CD4-positive, alpha-beta T cell treated with Interleukin-21 for 1 hour (primary cell): ENCODE data around the gene ABCB9.
A peak's percentile ranks its signal among the peaks of the same experiment; 100 is the strongest.
"Not testable (repeated sequence)": the region's sequence is repeated elsewhere in the genome, so short reads cannot be mapped to it uniquely, and the experiment has no call there.

Experiments
- DNase-seq: peaks from one replicate; pipeline ENCODE4 v3.0.0-alpha.2; 2020

ABCB9 gene

DNA sequence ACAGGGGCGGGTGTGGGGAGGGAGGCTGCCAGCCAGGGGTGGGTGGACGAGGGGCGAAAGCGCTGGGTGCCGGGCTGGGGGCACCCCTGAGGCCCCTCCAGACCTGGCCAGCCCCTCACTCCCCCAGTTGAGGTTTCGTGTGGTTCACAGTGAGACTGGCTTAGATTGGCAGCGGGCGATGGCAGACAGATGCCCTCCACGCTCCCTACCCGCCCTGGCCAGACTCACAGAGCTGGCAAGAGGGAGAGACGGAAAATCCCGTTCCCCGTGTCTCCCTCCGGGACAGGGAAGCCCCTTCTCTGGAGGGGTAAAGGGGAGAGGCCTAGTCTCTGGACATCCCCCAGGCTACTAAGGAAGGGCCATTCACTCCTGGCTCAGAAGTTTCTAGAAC, 37.1 kb downstream of the ABCB9 start:
- DNase-seq, result no peak

DNA sequence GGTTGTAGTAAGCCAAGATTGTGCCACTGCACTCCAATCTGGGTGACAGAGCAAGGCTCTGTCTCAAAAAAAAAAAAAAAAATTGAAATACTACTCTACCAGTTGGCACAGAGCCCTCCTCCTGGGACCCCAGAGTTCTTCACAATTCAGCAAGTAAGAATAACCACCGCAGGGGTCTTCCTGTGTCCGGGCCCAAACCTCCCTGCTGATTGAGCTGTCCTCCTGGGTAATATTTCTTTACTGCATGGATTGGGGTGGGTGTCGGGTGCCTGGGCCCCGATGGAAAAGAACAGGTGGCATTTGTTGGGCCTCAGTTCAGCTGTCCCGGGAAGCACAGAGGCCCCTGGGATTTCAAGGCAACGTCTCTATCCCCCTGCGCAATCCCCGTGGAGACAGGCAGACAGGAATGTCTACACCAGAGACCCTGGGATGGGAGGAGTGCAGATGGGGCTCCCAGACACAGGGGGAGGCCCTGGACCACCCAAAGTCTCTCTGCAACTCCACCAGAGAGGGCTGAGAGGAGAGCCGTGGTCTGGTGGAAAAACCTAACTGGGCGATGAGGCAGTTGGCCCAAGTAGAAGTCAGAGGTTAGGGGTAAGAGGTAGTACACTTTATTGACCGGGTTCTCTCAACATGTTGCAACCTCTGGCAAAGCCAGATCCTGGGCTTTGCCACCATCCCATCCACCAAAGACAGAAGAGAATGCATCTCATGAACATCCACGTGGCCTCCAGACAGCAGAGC, 37.7 kb downstream of the ABCB9 start:
- DNase-seq, result no peak

DNA sequence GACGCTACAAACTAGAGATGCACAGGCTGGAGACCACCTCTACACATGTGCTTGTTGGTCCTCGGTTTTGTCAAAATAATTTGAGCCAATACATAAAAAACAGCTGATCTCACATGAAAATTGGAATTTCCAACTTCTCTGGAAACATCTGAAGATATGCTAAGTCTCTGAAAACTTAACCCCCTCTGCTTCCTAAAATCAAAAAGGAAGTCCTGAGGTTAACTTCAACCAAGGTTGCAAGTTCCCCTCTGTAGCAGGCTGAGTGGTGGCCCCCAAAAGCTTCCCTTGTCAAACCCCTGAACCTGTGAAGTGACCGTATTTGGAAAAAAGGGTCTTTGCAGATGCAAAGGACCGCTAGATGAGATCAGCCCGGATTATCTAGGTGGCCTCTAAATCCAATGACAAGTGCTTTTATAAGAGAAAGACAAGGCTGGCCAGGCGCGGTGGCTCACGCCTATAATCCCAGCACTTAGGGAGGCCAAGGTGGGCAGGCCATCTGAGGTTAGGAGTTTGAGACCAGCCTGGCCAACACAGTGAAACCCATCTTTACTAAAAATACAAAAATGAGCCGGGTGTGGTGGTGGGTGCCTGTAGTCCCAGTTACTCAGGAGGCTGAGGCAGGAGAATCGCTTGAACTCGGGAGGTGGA, 38.4 kb downstream of the ABCB9 start:
- DNase-seq, result no peak

DNA sequence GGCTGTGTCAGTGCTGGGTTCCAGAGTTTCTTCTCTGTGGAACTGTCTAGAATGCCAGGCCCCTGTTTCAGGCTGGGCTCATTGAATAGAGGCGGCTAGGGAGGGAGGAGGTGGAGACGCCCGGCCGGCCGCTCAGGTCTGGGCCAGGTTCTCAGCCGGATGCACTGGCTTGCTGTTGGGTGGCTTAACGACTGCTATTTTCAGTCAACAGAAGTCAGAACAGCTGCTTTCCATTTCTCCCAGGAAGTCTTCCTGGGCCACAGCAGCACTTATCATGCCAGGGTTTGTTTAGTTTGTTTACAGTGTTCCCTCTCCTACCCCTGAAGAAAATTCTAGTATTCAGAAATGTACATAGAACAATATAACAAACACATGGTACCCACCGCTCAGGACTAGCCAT, 44.3 kb downstream of the ABCB9 start:
- DNase-seq, result no peak

DNA sequence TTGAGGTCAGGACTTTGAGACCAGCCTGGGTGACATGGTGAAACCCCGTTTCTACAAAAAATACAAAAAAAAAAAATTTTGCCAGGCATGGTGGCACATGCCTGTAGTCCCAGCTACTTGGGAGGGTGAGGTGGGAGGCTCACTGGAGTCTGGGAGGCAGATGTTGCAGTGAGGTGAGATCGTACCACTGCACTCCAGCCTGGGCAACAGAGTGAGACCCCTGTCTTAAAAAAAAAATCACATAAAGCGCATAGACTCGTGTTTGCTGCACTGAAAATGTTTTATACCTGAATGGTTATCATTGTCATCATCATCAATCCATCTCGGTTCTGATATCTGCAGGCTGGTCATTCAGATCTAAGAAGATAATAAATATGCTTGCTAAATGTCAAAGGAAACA, 45.6 kb downstream of the ABCB9 start:
- no peak for DNase-seq

DNA sequence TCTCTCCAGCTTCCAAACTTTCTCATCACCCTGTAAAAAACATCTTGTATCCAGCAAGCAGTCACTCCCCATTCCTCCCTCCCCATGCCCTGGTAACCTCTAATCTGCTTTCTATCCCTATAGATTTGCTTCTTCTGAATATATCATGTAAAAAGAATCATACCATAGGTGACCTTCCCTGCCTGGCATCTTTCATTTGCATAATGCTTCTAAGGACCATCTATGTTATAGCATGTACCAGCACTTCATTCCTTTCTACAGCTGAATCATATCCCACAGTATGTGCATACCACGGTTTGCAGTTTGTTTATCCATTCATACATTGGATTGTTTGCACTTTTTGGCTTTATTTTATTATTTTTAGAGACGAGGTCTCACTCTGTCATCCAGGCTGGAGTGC, 47.4 kb downstream of the ABCB9 start:
- no peak for DNase-seq

DNA sequence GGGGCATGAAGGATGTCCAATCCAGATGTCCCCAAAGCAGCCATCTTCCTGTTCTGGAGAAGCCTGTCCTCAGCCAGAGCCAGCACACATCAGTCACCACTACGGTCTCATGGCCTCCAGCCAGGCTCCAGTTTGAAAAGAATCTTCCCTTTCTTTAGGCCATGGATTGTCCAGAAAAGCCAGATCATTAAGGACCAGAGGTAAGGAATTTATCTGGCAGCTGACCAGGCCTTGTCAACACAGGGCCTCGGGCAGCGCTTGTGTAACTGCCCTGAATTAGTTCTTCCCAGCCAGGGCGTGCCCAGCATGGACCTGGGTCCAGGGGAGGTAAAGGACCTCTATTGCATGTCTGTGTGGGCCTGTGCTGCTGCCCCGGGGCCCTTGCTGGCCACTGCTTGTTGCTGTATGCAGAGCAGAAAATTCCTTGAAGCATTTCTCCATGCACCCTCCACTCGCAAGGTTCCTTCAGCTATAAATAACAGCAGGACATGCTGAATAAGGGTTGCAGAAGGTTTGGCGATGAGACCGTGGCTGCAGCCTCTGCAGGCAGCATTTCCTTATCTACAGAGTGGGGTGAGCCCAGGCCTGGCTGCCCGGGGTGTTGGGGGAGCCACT, 48.6 kb downstream of the ABCB9 start:
- DNase-seq, result no peak

DNA sequence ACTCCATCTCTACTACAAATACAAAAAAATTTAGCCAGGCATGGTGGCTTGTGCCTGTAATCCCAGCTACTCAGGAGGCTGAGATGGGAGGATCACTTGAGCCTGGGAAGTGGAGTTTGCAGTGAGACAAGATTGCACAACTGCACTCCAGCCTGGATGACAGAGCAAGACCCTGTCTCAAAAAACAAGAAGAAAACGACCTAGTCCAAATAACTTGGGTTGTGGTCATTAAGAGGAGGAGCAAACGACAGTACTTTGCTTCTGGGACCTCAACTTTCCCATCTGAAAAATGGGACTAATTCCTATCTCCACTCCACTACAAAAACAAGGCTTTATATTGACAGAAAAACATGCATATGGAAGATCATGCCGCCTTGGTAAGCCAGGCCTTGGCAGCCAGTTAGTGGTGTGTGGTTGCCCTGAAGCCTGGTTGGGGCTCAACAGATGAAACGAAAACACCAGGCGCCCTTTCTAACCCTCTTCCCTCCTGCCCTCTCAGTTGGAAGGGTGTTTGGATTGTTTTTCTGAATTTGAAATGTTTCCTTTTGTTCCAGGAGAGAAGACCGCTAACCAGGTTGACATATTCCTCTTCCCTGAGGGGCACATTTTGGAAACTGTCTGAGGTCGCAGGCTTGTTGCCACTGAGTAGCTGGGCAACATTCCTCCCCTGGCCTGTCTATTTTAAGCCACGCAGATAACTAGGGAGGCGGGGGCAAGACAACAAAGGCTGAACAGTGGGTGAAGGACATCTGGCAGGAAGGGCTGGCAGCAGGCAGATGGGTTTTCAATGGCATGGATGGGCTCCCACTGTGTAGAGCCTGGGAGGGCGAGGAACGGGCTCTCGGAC, 56.6 kb downstream of the ABCB9 start:
- DNase-seq, result no peak

DNA sequence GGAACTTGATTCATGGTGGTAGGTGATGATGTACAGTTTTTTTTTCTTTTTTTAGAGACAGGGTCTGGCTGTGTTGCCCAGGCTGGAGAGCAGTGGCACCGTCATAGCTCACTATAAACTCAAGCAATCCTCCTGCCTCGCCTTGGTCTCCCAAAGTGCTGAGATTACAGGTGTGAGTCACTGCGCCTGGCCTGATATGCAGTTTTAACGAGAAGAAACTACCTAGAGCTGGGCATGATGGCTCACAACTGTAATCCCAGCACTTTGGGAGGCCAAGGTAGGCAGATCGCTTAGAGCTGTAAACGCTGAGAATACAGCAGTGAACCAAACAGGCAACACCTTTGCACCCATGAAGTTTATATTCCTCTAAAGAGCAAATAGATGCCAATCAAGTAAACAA, 57.3 kb downstream of the ABCB9 start:
- DNase-seq, result no peak

DNA sequence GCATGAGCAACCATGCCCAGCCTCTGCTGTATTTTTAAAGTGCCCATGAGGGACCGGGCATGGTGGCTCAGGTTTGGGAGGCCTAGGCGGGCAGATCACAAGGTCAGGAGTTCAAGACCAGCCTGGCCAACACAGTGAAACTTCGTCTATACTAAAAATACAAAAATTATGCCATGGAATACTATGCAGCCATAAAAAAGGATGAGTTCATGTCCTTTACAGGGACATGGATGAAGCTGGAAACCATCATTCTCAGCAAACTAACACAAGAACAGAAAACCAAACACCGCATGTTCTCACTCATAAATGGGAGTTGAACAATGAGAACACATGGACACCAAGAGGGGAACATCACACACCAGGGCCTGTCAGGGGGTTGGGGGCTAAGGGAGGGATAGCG, 61.0 kb downstream of the ABCB9 start:
- not testable (repeated sequence) for DNase-seq

DNA sequence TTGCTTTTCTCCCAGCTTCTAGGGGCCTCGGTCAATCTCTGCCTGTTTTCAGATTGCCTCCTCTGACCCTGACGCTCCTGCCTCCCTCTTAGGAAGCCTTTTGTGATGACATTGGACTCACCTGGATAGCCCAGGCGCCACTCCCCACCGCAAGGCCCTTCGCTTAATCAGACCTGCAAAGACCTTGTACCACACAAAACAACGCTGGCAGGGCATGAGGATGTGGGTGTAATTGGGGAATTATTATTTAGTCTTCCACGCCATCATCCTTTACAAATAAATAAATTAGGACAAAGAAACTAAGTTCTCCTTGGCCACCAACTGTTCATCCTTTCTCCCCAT, 62.6 kb downstream of the ABCB9 start:
- DNase-seq, result no peak

DNA sequence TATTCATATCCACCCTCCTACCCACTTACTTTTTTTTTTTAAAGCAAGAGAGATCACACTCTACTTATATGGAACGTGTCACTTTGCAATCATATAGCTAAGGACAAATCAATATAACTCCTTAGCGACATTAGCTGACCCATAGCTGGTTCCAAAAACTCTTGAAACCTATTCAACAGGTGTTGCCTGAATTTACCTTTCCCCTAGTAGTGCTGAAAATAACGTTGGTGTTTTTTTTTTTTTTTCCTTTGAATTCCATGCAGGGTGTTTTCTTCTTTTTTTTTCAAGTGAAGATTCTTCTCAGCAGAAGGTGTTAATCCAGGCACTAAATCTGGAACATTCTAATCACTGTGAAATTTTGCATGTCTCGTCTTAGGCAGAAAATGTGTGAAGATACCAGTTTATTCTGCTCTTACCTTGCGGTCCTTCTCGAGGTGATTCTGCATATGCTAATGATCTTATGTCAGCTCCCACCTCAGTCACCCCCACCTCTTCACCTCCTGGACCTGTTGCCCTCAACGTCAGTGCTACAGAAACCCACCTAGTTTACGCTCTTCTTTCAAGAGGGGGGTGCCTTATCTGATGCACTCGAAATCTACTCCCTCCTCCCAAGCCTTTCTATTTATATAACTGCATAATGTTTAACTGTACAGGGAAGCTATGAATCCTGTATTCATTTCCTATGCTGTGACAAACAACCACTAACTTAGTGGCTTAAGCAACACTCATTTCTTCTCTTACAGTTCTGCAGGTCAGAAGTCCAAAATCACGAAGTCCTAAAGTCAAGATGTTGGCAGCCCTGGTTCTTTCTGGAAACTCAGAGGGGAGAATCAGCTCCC, 63.2 kb downstream of the ABCB9 start:
- DNase-seq, result no peak

DNA sequence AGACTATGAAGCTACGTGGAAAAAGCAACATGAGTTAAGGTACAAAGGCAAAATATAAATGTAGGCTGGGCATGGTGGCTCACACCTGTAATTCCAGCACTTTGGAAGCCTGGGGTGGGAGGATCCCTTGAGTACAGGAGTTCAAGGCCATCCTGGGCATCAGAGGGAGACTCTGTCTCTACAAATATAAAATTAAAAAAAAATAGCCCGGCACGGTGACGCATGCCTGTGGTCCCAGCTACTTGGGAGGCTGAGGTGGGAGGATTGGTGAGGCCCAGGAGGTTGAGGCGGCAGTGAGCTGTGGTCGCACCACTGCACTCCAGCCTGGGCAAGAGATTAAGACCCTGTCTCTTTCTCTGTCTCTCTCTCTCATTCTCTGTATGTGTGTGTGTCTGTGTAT, 66.4 kb downstream of the ABCB9 start:
- DNase-seq, result no peak

DNA sequence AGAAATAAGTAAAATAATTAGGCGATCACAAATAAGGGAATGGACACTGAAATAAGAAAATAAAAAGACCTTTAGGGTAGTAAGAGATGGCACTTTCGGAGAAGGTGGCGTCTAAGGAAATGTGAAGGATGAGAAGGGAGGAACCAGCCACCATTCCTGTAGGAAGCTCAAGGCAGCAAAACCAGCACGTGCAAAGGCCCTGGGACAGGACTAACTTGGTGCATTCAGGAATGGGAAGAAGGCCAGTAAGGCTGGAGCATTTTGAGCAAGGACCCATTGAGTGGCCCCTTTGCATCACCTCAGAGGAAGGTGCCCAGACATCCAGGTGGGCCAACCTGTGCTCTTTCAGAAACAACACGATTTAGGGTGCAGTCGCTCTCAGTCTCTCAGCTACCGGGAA, 69.6 kb downstream of the ABCB9 start:
- DNase-seq, result no peak

DNA sequence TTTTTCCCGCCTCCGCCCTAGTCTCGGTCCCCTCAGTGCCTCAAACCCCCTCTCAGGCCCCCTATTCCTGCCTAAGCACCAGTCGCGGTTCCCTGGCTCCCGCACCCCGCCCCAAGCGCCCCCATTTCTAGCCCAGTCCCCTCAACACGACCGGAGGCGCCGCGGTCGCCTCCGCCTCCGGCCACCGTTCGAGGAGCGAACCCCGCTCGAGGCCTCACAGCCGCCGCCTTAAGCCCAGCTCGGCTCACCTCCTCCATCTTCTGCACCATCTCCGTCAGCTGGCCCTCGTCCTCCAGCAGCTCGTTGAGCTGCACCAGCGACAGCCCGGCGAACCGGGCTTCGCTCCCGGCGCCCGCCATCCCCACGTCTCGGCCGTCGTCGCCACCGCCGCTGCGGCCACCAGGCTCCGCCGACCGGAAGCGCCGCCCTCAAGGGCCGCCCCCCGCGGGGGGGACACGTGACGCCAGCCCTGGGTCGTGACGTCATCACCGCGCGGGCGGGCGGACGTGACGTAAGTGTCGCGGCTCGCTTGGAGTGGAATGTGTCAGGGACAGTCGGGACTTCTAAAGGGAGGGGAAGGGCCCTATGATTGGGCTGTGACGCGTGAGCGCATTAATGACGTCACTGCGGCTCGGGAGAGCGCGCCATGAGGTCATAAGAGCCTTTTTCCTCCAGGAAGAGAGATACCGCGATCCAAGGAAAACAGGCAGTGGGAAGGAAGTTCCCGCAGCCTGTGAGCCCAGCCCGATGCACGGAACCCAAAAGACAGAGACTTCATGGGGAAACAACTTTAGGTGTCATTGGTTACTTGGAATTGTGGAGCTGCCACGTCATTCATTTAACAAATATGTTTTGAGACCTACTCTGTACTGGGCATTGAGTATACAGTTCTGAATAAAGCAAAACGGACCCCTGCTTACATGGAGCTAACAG, 70.3 kb downstream of the ABCB9 start, which contains the start of gene VPS37B:
TSS of gene VPS37B (minus strand) at position 421 of the 933 bp plus-strand sequence. CDS start at position 359, 62 bp downstream.
- peak; percentile 92 for DNase-seq

DNA sequence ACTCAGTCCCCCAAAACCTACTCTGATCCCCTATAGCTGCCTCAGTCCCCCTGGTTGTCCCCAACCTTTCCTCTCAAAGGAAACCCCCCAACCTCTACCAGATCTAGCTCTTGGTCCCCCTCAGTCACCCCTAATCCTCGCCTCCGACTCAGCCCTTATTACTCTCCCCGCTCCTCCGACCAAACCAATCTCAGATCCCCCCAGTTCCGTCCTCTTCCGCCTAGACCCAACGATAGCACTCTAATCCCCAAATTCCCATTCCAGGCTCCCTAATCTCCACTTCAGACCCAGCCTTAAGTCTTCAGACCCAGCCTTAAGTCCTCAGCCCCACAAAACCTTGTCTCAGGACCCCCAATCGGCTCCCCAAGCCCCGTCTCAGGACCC, 71.0 kb downstream of the ABCB9 start:
- no peak for DNase-seq

DNA sequence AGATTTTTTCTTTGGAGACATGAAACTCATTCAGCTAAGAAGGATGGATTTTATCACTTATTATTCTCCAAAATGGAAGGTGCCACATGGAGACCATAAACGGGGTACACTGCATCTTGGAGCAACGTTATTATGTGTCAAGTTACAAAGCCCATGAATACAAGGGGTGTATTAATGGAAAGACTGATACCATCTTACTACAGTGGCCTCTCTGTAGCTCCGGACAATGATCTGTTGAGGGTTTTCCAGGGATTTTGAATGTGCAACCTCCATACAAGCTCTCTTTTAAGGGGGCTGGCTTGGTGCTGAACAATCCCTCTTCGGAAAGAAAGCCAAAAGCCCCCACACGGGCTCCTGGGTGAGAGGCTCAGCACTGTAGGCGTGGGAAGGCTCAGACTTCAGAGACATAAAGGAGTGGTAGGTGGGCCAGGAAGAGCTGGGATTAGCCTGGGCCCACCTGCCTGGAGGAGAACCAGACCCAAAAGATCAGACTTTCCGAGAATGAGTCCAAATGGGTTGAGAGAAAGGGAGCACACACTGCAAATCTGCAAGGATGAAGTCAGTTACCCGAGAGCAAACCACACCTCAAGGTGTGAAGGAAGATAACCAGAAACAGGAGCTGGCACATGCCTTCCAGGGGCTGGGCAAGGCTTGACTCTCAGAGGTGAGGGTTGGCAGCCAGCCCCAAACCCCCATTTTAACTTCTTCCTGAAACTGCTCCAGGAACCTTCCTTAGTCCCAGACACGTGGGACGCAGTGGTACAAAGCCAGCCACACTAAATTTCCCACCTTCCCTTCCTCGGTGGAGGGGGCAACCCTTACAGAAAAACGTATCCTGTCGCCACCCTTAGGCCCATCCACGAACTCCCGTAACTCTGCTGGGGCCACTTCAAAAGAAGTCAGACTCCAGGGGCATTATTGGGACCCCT, 71.8 kb downstream of the ABCB9 start:
- peak; percentile 48 for DNase-seq

DNA sequence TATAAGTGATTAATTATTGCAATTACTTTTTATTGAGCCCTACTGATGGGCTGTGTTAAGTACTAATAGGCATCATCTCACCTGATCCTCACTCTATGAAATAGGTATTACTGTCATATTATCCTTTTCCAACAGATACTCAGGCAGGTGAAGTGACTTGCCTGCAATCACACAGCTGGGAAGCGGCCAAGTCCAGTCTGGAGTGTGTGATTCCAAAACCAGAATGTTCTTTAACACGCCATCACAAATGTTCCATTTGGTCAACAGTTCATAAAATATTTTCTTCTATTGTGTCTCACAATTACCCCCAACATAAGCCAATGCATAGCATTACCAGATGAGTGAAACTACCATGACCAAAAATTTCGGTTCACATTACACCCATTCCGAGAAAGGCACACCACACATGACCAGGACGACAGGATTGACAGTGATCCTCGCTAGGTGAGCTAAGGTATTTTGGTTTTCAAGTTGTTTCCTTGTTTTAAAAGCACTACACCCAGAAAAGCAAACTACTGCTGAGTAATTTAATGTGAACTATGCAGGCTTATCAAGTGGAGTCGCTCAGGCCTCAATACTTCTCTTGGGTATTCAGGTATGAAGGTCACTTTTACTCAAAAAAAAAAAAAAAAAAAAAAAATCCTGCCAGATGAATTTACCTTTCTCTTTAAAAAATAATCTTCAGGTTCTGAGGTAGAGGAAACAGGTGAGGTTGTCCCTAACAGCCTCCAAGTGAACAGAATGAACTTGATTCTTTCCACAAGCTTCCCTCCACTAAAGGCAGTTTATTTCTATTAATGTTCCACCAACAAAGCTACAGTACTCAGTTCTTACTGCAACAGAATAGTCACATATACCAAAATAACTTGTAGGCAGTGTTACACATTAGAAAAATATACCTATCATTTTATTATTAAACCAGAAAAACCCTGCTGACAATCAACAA, 72.8 kb downstream of the ABCB9 start:
- DNase-seq, result no peak

DNA sequence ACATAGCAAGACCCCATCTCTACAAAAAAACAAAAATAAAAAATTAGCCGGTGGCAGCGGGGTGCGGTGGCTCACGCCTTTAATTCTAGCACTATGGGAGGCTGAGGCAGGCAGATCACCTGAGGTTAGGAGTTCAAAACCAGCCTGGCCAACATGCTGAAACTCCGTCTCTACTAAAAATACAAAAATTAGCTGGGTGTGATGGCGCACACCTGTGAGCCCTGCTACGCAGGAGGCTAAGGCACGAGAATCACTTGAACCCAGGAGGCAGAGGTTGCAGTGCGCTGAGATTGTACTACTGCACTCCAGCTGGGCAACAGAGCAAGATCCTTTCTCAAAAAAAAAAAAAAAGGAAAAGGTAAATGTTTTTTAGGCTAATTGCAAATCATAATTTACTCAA, 73.5 kb downstream of the ABCB9 start:
- DNase-seq, result not testable (repeated sequence)
